Astrocyte of the spinal cord (primary cell): Measurements from ENCODE around the gene PNCK.
"Not testable (repeated sequence)": the region's sequence is repeated elsewhere in the genome, so short reads cannot be mapped to it uniquely, and the experiment has no call there.

Source experiments
- DNase-seq: peaks from one replicate; pipeline ENCODE4 v3.0.0; 2011; ENCODE audit warnings: low read depth, low spot score
- H3K4me3 ChIP-seq: 2 replicates; pipeline ENCODE4 v1.5.1; 2011; ENCODE audit warnings: low read depth, mild to moderate bottlenecking, low read length, moderate library complexity
- in situ Hi-C: cut with HindIII; loops from 2 replicates; pipeline ENCODE4 v1.10.0; 2017; ENCODE audit warnings: low sequenced_read_pairs
- TF ChIP-seq, protein P1 (sequence below): IDR thresholded peaks from 2 replicates; pipeline ENCODE4 v1.5.1; 2012; ENCODE audit warnings: low read depth, mild to moderate bottlenecking, low read length, inconsistent platforms

The PNCK gene

DNA sequence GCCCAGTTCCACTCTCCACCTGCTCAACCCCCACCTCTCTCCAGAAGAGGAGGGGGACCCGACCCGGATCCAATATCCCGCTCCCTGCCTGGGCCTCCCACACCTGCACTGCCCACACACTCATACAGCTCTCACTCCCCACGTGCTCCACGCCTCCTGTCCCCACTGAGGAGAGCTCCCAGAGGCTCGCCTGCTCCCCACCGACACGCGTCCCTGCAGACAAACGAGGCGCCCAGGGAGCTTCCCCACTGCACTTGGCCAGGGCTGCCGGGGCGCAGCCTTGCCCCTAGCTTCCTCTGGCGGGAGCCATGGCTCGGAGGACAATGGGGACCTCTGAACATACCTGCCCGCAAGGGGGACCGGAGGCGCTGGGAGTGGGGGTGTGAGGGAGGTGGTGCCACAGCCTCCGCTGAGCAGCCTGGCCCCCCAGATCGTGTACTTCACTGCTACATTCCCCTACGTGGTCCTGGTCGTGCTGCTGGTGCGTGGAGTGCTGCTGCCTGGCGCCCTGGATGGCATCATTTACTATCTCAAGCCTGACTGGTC is 19.1 kb upstream of the PNCK start:
- H3K4me3 ChIP-seq = no peak overlapping the region
- no peak for DNase-seq
- TF ChIP-seq, protein P1, sequence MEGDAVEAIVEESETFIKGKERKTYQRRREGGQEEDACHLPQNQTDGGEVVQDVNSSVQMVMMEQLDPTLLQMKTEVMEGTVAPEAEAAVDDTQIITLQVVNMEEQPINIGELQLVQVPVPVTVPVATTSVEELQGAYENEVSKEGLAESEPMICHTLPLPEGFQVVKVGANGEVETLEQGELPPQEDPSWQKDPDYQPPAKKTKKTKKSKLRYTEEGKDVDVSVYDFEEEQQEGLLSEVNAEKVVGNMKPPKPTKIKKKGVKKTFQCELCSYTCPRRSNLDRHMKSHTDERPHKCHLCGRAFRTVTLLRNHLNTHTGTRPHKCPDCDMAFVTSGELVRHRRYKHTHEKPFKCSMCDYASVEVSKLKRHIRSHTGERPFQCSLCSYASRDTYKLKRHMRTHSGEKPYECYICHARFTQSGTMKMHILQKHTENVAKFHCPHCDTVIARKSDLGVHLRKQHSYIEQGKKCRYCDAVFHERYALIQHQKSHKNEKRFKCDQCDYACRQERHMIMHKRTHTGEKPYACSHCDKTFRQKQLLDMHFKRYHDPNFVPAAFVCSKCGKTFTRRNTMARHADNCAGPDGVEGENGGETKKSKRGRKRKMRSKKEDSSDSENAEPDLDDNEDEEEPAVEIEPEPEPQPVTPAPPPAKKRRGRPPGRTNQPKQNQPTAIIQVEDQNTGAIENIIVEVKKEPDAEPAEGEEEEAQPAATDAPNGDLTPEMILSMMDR = no peak
- in situ Hi-C loops = no loop called here

DNA sequence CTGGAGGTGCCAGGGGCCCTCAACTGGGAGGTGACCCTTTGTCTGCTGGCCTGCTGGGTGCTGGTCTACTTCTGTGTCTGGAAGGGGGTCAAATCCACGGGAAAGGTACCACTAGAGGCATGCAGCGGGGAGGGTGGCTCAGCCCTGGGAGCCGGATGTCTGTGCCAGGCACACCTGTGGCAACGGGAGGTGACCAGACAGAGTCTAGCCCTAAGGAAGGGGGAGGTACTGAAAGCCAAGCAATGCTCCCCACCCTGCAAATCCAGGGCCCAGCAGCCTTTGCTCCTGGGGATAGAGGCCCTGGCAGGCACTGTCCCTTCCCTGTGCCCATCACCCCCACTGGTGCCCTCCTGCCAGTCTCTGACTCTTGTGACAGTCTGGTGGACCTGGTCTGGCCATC is 18.4 kb upstream of the PNCK start:
- no peak for DNase-seq
- H3K4me3 ChIP-seq = no peak overlapping the region
- in situ Hi-C loops = no loop called here
- TF ChIP-seq, protein P1 = no peak

DNA sequence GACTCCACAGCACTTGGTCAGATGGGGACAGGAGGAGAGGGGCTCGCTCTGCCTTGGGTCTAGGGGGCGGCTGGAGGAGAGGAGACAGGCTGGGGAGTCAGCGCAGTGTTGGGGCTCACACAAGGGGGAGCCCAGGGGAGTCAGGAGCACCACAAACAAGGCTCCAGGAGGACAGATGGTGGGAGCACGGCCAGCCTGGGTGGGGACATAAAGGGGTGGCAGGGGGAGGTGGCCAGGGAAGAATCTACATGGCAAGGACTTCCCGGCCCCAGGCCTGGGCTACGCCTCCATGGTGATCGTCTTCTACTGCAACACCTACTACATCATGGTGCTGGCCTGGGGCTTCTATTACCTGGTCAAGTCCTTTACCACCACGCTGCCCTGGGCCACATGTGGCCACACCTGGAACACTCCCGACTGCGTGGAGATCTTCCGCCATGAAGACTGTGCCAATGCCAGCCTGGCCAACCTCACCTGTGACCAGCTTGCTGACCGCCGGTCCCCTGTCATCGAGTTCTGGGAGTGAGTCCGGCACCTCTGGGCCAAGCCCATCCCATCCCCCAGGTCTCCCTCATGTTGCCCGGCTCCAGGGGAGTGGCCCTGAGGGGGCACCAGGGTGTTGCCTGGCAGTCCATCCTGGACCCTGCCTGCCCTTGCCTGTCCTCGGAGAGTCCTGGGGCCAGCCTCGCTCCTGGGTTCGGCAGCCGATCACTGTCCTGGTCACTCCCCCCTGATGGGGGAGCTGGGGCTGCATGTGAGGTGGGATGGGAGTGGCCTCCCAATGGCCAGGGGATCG is 17.6 kb upstream of the PNCK start:
- in situ Hi-C loops, DNase-seq, H3K4me3 ChIP-seq: not testable (repeated sequence)

DNA sequence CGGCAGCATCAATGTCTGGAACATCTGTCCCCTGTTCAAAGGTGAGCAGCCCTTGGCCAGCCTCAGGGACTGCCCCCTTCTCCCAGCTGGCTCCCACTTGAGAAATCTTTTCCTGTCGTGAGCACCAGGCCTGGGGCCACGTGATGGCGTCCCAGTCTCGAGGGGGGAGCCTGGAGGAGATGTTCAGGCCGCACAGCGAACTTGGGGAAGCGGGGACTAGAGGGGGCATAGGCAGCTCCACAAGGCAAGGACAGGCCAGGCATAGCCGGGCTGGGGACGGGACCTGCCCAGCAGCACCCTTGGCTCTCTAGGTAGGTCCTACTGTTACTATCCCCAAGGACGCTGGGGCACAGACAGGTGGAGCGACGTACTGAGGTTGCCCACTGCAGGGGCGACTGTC is 16.9 kb upstream of the PNCK start:
- no peak overlapping the region for H3K4me3 ChIP-seq
- TF ChIP-seq, protein P1 = no peak
- DNase-seq = no peak
- in situ Hi-C loops = no loop called here

DNA sequence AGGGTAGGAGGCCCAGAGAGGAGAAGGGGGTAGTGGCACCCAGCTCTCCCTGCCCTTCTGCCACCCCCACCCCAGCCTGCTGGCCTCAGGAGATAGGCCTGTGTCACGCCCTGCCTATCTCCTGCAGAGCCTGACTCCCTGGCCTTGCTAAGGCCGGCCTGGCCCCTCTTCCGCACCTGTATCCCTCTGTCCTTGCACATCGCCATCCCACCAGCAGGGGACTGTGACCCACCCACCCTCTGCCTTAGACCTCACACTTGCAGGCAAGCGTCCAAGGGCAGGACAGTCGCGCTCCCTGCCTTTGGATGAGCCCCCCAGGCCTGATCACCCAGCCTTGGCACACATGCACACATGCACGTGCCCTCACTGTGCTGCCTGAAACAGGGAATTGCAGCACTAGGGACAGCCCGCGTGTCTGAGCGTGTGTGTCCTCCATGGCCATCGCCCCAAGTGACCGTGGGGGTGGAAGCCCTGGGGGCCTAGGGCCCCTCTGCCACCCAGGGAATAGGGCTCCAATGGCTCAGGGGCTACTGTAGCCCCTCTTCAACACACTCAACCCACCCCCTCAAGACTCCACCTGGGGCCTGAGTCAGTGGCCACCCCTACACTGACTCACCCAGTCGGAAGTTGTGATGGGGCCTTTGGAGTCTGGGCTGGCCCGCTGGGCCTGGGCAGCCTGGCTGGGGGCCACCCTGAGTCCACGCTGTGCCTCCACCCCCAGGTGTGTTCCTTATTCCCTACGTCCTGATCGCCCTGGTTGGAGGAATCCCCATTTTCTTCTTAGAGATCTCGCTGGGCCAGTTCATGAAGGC is 16.2 kb upstream of the PNCK start:
- DNase-seq = no peak
- H3K4me3 ChIP-seq = peak overlapping the region; percentile 12
- in situ Hi-C loops = no loop called here
- TF ChIP-seq, protein P1 = peak; percentile 4

DNA sequence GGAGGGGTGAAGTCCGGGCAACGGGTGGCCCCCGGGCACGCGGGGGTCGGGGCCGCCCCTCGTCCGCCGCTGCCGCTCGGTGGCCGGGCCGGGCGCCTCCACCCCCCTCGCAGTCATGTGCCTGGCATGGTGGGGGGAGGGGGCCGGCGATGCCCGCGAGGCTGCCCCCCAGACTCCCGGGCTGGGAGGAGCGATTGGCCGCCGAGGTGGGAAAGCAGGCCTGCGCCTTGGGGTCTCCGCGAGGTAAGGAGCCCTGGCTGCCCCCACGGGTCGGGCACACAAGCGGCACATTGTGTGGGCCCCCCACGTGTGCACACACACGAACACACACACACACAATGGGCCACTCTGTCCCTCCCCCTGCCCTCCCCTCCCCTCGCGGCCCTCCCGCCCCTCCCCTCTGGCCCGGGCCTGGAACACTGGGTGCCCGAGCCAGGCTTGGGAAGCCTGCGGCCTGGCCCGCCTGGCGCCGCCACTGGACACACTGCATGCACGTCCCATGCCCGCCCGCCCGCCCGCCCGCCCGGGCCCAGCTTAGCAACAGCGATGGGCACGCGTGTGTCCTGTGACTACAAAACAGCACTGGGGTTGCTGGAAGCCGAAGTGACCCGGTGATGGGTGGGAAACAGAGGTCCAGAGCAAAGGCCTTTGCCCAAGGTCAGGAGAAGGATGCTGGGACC is 15.4 kb upstream of the PNCK start:
- peak; percentile 27 for DNase-seq
- peak overlapping the region; percentile 30 for H3K4me3 ChIP-seq
- TF ChIP-seq, protein P1 = no peak
- in situ Hi-C loops = no loop called here
